ENCODE results near the gene STON2.

STON2 gene

DNA sequence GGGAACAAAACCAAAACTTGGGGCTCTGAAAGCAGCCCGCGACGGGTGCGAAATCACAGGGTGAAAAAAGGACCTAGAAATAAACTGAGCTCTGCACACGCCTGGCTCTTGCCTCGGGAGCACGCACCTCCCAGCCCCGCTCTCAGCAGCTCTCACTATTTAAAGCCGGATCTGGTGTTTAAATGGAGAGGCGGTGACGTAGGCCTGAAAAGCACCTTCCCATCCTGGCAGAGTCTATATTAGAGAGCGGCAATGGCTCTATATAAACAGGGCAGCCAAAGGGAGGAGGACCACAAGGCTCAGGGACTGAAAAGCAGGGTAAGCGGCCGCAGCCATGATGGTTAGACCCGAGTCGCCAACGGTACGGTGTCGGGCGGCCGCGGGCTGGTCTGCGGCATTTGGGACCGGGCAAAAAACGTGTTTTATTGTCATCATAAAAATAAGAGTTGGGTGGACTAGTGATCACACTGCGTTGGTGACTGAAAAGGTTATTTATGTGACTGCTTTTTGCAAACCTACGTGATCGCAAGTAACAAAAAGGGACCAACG, 180.8 kb downstream of the STON2 start:
- DNase-seq, result peak; percentile 76

DNA sequence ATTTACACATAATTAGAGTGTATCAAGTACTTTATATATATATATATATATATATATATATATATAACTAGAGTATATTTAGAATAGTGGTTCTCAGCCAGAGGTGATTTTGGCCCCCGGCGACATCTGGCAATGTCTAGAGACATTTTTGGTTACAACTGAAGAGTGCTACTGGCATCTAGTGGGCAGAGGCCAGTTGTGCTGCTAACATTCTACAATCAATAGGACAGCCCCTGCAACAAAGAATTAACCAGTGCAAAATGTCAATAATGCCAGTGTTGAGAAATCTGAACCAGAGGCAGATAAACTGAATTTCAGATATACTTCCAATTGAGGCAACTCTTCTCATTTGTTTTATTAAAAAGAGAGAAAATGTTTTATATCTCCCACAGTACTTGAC, 188.3 kb downstream of the STON2 start:
- peak; percentile 36 for DNase-seq

All from activated CD8-positive, alpha-beta memory T cell treated with anti-CD3 and anti-CD28 coated beads, Interleukin-2, amount 50 U/mL, for 4 hours (primary cell).